ENCODE data around the gene PITPNC1.
A peak's percentile ranks its signal among the peaks of the same experiment; 100 is the strongest.
"Not testable (repeated sequence)": the region's sequence is repeated elsewhere in the genome, so short reads cannot be mapped to it uniquely, and the experiment has no call there.

PITPNC1 gene

DNA sequence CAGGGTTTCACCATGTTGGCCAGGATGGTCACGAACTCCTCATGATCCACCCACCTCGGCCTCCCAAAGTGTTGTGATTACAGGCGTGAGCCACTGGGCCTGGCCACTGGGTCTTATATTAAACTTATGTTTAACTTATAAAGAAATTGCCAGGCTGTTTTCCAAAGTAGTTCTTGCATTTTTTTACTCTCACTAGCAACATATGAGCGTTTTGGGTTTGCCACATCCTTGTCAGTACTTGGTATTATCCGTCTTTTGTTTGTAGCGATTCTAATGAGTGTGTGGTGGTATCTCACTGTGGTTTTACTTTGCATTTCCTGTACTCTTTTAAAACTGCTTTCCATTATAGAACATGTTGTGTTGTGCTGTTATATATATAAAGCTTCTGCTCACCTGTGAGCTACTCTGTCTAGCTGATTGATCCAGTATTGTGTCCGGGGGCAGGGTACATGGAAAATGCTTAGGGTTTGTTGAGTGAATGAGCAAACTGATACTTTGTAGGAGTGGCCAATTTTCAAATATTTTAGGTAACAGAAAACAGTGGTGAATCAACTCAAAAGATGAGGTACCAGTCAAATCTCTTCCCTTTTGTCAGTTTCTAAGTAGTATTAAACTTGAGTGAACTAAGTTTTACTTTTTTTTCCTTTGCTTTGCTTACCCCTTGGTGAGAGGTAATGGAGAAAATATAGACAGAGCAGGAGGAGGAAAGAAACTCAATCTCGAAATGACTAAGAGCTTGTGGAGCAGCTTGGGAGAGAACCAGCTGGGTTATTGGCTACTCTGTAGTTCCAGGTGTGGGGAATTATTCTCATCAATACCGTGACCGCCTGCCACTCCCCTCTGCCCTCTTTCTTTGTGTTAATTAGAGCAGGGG is 75.8 kb downstream of the PITPNC1 start:
- no peak for DNase-seq (ENCODE audit: extremely low read depth in 1 of 2, low read depth in 1 of 2)

DNA sequence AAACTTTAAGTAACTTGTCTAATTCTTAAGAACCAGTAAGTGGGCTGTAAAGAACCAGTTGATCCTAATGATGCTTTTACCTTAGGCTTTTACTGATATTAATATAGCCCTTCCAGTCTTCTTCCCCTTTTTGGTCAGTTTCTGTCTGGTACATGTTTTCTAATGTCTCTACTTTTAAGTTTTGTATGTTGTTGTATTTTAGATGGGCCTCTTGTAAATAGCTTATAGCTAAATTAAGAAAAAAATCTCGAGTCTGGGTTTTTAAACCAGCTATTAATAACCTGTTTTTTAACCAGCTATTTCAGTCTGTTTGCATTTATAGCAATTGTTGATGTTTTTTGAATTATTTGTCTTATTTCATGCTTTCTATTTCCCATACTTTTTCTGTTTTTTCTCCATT is 79.0 kb downstream of the PITPNC1 start:
- DNase-seq (ENCODE audit: extremely low read depth in 1 of 2, low read depth in 1 of 2), result no peak

DNA sequence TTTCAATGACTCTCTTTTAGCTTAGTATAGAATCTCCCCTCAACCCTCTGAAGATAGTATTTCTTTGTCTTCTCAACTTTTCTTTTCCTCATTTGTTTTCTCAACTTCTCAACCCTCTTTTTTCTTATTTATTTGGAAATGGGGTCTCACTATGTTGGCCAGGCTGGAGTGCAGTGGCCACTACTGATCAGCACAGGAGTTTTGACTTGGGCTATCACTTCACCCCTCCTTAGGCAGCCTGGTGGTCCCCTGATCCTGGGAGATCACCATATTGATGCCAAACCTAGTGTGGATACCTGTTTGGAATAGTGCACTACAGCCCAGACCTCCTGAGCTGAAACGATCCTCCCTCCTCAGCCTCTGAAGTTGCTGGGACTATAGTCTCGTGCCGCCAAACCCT is 79.8 kb downstream of the PITPNC1 start:
- DNase-seq (ENCODE audit: extremely low read depth in 1 of 2, low read depth in 1 of 2), result no peak

DNA sequence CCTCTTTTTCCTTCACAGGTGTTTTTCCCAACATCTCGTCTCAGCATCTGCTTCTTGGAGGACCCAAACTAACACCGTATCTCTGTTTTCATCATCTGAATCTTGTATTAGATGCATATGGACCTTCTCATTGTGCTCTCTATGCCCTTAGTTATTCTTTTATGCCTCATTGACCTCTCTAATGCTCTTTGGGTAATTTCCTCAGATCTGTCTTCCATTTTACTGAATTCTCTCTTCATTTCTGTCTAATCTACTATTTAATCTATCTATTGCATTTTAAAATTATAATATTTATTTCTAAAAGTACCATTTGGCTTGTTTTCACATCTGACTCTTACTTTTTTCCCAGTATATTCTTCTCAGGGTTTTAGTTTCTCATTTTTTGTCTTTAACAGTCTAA is 81.1 kb downstream of the PITPNC1 start:
- DNase-seq (ENCODE audit: extremely low read depth in 1 of 2, low read depth in 1 of 2), result no peak

DNA sequence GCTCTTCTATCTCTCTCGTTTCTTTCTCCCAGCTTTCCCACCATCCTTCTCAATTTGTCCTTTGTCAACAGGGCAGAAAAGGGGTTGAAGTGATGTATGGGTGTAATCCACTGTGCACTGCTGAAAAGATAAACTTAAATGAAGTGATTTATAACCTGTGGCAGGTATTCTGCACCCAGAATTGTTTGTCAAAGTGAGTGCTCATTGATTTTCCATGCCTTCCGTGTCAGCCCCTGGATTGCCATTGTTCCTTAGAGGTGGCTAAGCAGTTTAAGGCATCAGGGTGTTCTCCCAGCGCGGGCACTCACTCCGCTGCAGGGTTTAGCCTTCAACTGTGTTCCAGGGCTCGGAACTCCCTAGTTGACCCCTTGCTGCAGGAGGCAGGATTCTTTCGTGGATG is 82.9 kb downstream of the PITPNC1 start:
- no peak for DNase-seq (ENCODE audit: extremely low read depth in 1 of 2, low read depth in 1 of 2)

DNA sequence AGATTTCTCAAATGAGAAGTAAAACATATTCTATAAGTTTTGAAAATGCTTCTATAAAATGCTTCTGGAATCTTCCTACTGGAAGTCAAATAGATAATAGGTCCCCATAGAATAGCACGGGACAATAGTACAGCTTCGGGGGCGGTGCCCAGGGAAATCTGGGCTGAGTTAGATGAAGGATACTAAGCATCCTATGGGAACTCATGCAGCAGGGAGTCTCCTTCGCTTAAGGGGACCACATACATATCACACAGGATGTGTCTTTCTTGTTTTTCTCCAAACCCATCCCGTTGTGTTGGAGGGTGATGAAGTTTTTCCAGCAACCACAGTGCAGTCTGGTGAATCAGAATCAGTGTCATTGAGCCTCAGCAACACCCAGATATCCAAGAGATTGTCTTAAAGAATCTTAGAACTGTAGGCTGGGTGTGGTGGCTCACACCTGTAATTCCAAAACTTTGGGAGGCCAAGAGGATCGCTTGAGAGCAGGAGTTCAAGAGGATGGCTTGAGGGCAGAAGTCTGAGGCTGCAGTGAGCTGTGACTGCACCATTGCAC is 84.2 kb downstream of the PITPNC1 start:
- no peak for DNase-seq (ENCODE audit: extremely low read depth in 1 of 2, low read depth in 1 of 2)

DNA sequence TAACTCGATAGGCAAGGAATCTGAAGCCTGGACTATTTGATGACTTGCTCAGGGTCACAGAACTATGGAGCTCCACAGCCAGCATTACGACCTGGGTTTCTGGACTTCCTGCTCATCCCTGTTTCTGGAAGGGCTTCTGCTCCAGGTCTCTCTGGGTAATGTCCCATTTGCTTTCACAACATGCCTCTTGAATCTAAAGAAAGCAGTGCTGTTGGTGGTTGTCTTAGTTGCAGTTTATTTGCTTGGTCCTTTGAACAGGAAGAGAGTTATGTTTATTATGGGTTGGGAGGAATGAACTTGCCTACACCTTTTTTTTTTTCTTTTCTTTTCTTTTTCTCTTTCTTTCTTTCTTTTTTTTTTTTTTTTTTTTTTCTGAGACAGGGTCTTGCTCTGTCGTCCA is 84.8 kb downstream of the PITPNC1 start:
- DNase-seq (ENCODE audit: extremely low read depth in 1 of 2, low read depth in 1 of 2), result no peak

DNA sequence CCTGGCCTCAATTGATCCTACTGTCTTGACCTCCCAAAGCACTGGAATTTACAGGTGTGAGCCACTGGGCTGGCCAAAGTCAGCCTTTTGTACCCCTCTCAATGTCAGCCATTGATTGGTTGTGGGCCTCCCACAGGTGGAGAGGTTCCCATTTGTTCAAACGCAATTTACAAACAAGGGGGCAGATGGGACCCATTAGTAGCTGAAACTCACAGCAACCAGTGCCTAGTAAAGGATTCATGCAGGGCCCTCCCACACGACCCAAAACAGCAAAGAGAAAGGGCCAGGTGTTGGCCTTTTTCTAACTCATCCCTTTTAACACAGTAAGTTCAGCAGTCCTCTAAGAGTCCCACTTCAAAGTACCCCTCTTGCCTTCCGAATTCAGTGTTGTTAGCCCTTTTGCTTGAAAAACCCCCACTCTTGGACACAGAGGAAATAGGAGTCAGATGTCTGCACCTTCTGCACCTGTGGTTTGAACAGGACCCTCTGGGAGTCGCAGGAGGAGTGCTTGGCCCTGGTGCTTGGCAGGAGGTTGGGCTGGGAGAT is 89.2 kb downstream of the PITPNC1 start:
- DNase-seq (ENCODE audit: extremely low read depth in 1 of 2, low read depth in 1 of 2), result no peak

DNA sequence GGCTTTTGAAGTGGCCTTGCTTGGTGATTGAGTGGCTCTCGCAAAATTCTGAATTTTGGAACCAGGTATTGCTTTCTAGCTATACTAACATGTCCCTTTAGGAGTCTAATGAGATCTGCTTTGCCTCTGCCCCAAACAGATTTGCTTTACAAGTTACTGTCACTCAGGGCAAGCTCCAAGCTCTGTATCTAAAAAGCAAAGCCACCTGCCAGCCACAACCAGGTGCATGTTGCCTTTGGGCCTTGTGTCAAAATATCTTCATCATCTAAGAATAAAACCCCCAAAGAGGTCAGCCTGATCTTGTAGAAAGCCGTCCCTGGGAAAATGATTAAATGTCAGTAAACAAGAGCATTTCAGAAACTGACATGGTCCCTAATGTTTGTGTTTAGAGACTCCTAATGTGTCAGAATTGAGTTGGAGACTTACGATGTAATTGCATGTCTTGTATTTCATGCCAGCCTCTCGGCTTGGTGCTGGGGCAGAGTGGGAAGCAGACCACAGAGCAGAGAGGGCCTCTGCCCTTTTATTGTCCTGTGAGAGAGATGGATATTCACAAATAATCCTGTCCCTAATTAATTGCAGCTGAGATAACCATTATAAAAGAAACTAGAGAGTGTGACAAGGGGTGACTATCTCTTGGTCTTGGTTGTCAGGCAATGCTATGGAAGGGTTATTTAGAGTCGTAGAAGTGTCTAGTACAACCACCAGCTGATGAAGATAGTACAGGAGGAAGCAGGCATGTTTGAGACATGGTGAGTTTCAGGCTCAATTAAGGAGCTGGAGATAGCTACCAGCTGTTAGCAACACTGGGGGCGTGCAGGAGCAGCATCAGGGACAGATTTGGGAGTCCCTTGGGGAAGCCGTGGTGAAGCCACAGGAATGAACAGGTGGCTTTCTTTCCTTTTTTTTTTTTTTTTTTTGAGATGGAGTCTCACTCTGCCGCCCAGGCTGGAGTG is 90.7 kb downstream of the PITPNC1 start:
- no peak for DNase-seq (ENCODE audit: extremely low read depth in 1 of 2, low read depth in 1 of 2)

DNA sequence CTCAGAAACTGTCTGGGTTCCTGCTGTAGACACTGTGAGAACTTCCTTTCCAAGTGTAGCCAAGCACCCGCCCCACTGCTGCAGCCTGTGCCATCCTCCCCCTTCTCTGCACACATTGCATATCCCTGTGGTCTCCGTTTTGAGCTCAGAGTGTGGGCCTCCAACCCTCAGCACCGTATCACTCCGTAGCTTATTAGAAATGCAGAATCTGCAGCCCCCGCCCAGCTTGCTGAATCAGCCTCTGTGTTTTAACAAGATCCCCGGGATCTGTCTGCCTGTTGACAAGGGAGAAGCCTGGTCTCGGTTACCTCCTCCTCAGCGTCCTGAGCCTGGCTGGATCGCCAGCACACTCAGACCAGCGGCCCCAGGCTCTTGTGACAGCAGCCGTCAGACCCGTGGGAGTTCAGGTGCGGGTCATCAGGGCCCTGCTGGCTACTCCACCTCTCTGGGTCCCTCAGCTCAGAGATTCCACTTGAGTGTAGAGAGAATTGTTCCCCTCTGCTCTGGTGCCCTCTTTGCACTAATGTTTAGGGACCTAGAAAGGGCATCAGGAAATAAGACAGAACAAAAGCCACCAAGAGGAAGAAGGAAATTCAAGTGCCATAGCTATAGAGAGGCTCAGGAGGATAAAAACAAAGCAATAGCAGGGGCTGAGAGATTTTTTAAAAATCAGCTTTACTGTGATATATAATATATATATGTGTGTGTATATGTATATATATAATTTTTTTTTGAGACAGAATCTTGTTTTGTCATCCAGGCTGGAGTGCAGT is 92.3 kb downstream of the PITPNC1 start:
- no peak for DNase-seq (ENCODE audit: extremely low read depth in 1 of 2, low read depth in 1 of 2)

DNA sequence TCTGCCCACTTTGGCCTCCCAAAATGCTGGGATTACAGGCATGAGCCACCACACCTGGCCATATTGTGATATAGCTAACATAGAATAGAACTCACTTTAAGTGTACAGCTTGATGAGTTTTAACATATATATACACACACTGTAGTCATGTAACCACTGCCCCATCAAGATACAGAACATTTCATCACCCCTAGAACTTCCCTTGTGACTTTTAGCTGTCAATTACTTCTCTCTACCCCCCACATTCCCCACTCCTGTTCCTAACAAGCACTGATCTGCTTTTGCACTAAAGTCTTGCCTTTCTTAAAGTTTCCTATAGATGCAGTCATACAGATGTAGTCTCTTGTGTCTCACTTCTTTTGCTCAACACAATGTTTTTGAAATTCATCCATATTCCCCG is 93.1 kb downstream of the PITPNC1 start:
- no peak for DNase-seq (ENCODE audit: extremely low read depth in 1 of 2, low read depth in 1 of 2)

DNA sequence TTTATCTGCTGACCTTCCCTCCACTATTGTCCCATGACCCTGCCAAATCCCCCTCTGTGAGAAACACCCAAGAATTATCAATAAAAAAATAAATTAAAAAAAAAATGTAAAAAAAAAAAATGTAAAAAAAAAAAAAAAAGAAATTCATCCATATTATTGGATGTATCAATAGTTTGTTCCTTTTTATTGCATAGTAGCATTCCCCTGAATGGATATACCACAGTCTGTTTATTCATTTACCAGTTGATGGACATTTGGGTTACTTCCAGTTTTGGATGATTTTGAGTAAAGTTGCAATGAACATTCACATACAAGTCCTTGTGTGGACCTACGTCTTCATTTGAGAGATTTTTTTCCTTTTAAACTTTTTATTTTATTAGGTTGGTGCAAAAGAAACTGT is 94.0 kb downstream of the PITPNC1 start:
- DNase-seq (ENCODE audit: extremely low read depth in 1 of 2, low read depth in 1 of 2), result no peak

DNA sequence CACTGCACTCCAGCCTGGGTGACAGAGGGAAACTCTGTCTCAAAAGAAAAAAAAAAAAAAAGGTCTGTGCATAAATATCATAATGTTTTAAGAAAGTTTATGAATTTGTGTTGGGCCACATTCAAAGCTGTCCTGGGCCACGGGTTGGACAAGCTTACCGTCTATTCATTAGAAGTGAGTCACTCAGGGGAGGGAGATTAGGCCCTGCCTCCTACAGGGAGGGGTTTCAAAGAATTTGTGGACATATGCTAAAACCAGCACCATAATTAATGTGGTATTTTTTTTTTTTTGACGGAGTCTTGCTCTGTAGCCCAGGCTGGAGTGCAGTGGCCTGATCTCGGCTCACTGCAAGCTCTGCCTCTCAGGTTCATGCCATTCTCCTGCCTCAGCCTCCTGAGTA is 95.5 kb downstream of the PITPNC1 start:
- not testable (repeated sequence) for DNase-seq (ENCODE audit: extremely low read depth in 1 of 2, low read depth in 1 of 2)

DNA sequence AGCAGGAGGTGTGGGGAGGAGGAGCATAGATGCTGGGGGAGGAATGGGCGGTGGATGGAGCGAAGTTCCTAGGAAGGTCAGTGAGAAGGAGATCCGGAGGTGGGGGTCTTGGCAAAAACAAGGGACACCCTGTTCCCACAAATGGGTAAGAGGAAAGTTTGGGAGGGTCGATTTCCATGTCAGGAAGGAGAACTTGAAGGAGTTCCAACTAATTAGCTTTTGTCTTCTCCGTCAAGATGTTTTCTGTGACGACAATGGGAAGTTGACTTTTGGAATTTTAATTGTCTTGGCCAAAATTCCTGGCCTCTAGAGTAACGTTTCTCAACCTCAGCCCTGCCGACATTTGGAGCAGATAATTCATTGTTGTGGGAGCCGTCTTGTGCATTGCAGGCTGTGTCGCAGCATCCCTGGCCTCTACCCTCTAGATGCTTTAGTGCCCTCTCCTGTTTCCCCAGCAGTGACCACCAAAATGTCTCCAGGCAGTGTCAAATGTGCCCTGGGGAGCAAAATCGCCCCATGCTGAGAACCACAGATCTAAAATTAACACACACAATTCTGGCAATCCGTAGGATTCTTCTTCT is 97.1 kb downstream of the PITPNC1 start:
- no peak for DNase-seq (ENCODE audit: extremely low read depth in 1 of 2, low read depth in 1 of 2)

DNA sequence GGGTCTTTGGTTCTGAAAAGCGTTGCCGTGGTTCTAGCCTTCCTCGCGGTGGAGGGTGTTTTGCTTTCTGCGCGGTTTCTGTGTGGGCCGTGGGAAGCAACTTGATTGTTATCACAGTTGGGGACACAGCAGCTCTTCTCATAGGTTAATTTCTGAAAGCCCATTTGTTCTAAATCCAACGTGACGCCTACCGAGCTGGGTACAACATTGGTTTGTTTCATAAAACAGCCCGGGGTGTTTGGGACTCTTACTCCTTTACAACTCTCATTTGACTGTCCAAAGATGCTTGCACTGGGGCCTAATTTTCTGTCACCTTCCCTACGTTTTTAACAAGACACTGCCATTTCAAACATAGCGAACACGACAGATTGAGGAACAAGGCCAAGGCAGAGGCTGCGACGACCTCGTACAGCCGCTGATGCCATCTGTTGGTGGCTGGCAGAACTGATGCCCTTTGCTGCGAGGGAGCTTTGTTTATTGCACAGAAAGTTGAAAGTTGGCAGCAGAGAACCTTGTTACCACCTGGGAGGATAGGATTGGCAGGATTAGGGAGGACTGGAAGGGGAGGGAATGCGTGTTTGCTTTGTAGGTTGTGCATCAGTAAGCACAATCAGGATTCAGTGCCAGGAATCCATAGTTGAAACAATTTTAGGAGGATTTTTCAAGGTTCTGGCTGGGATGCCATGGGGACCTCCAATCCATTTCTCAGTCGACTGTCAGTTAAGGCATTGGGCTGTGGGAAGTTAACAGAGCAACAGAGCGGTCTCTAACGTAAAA is 98.3 kb downstream of the PITPNC1 start:
- peak; percentile 68 to 75 for DNase-seq (ENCODE audit: extremely low read depth in 1 of 2, low read depth in 1 of 2)

DNA sequence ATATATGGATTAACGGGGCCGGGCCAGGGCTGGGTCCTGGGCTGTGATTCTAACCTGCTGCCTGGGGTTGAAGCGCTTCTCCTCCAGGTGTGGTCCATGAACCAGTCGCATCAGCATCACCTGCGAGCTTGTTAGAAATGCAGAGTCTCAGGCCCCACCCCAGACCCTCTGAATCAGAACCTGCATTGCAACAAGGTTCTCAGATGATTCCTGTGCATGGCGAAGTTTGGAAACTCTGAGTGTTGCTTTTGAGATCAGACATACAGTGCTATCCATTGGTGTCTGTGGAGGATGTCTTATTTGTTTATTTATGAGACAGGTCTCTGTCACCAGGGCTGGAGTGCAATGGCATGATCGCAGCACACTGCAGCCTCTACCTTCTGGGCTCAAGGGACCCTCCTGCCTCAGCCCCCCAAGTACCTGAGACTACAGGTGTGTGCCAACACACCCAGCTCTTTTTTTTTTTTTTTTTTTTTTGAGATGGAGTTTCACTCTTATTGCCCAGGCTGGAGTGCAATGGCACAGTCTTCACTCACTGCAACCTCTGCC is 99.8 kb downstream of the PITPNC1 start:
- no peak for DNase-seq (ENCODE audit: extremely low read depth in 1 of 2, low read depth in 1 of 2)

DNA sequence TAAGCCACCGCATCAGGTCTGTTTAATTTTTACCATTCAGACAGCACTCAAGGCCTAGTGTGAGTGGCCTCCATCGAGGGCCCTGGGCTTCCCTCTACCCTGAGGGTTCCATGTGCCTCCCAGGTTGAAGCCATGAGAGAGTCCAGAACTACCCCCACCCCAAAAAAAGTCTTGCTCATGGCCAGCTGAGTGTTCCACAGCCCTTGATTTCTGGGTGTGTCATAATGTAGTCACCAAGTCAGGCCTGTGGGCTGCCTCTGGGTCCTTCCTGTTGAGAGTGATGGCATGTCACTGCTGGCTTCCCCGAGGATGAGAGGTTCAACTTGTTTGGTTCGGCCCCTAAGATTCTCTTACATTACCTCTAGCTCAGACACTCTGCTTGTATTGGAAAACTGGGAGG is 100.6 kb downstream of the PITPNC1 start:
- DNase-seq (ENCODE audit: extremely low read depth in 1 of 2, low read depth in 1 of 2), result peak in 1 of 2 donors; percentile 52

DNA sequence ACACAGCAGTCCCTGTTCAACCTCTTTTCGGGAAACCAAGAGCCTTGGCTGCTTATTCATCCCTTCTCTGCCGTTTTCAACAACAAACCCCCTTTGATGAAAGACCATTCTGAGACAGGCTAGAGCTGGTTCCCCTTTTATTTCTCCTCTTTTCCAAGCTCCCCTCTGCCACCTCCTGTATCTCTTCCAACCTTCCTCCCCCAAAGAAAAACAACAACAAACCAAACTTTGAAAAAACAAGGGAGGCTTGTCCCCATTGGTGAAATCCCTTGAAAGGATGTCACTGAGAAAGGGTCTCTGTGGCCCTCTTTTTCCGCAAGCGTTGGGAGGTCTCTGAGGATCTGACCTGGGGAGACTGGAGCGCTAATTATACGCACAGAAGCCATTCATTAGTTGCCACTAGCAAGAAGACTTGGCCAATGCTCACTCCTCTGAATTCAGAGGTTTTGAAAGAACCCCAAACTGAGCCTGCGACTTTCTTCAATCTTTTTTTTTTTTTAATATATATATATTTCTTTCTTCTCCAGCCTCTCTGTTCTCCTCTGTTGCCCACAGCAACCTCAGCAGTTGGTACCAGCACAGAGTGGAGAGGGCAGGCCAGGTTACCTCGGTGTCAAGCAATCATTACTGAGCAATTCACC is 101.4 kb downstream of the PITPNC1 start:
- no peak for DNase-seq (ENCODE audit: extremely low read depth in 1 of 2, low read depth in 1 of 2)

DNA sequence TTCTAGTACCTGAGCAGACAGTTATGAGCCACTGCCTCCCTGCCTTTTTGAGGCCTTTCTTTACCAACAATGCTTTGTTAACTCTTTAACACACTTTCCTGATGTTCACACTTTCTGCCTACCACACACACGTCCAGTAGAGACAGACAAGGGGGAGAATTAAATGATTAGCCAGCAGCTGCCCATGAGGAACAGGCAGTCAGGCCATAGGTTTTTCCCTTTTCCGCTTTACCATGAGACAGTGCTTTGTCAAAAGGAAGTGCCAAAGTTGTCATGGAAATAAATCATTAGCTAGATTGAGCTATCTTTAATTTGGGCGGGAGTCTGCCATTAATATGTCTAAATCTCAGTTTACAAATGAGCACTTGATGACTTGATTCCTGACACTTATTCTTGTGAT is 102.1 kb downstream of the PITPNC1 start:
- no peak for DNase-seq (ENCODE audit: extremely low read depth in 1 of 2, low read depth in 1 of 2)
